CD4-positive, alpha-beta T cell (primary cell): Measurements from ENCODE around the gene GOLPH3L. TPM values are rescaled to one million over a fixed set of nuclear protein-coding genes. Genes with fewer than 3 reads are reported as not detected.
A peak's percentile ranks its signal among the peaks of the same experiment; 100 is the strongest.

ENCODE experiments used
- ATAC-seq: fragments of 200-7000 bp; cut with Tn5 transposase; one replicate; pipeline ENCODE4 v1.10.0; 2022; ENCODE audit warnings: mild to moderate bottlenecking; ENCODE audit not compliant: poor library complexity
- CTCF ChIA-PET: fragments of 350-600 bp; sonication (Branson Sonifier 250); formaldehyde crosslinking; loops from one replicate; lab custom pipeline; 2021; ENCODE audit warnings: antibody characterized with exemption, inconsistent platforms; lab: Charles Lee
- POLR2A ChIA-PET: fragments of 350-600 bp; sonication (Branson Sonifier 250); formaldehyde crosslinking; loops from one replicate; lab custom pipeline; 2021; ENCODE audit warnings: antibody characterized with exemption, inconsistent platforms; lab: Charles Lee
- DNase-seq, 14 experiments: peaks; one replicate each; pipeline ENCODE4 v3.0.0-alpha.2; 2013 to 2020; ENCODE audit warnings: mixed read lengths in 2 of 14
- H3K27ac ChIP-seq, 2 donors: one replicate each; pipeline versions ENCODE4 v1.5.1 to v1.7.0; 2013; ENCODE audit warnings: low read length in 2 of 2, low read depth in 1 of 2, mild to moderate bottlenecking in 1 of 2
- H3K27me3 ChIP-seq, 2 experiments: 1 replicate in 1 of 2; 2 replicates in 1 of 2; pipeline versions ENCODE4 v1.6.1 to v1.7.0; 2013; ENCODE audit warnings: low read length in 2 of 2, control low read depth in 1 of 2, mild to moderate bottlenecking in 1 of 2, moderate library complexity in 1 of 2; ENCODE audit not compliant: insufficient read depth in 2 of 2, control insufficient read depth in 1 of 2
- H3K36me3 ChIP-seq: one replicate; pipeline ENCODE4 v1.6.1; 2013; ENCODE audit warnings: low read length, control low read depth; ENCODE audit not compliant: insufficient read depth
- H3K4me1 ChIP-seq: one replicate; pipeline ENCODE4 v1.6.1; 2013; ENCODE audit warnings: low read length, control low read depth; ENCODE audit not compliant: insufficient read depth
- H3K4me3 ChIP-seq: one replicate; pipeline ENCODE4 v1.5.1; 2013; ENCODE audit warnings: mild to moderate bottlenecking, low read length, moderate library complexity
- H3K9me3 ChIP-seq, 2 experiments: 1 replicate in 1 of 2; 2 replicates in 1 of 2; pipeline versions ENCODE4 v1.6.1 to v1.7.0; 2013; ENCODE audit warnings: low read length in 2 of 2, mild to moderate bottlenecking in 2 of 2, control low read depth in 1 of 2, moderate library complexity in 1 of 2; ENCODE audit not compliant: control insufficient read depth in 1 of 2, insufficient read depth in 1 of 2
- H3K27ac Mint-ChIP-seq: one replicate; pipeline ENCODE4 v1.8.0; 2020; ENCODE audit warnings: mixed read lengths
- H3K27me3 Mint-ChIP-seq: one replicate; pipeline ENCODE4 v1.8.0; 2021; ENCODE audit warnings: mixed read lengths
- H3K36me3 Mint-ChIP-seq: one replicate; pipeline ENCODE4 v1.8.0; 2021; ENCODE audit warnings: low read depth, mixed read lengths
- H3K4me1 Mint-ChIP-seq: one replicate; pipeline ENCODE4 v1.8.0; 2021; ENCODE audit warnings: low read depth, mixed read lengths
- H3K4me3 Mint-ChIP-seq: one replicate; pipeline ENCODE4 v1.8.0; 2020; ENCODE audit warnings: mild to moderate bottlenecking, mixed read lengths
- H3K9me3 Mint-ChIP-seq: one replicate; pipeline ENCODE4 v1.8.0; 2020; ENCODE audit warnings: mixed read lengths
- intact Hi-C, 2 experiments: fragments of 100-400 bp; cut with DNase I in 1 of 2; cut with micrococcal nuclease in 1 of 2; formaldehyde crosslinking; loops; one replicate each; pipeline versions ENCODE4 v1.15.1 to v1.9.0; 2023 to 2025; cut with DNase I, micrococcal nuclease
- total RNA-seq, 174 experiments: library from RNA in 2 of 174; stranded (reverse) in 2 of 174; gene quantifications; one replicate each; pipeline ENCODE4 v1.2.3 and lab custom pipeline; 2021 to 2026
- TF ChIP-seq, protein P1 (sequence below): fragments of 200-600 bp; IDR thresholded peaks from one replicate; pipeline ENCODE4 v1.8.0; 2022; ENCODE audit warnings: antibody characterized with exemption, mild to moderate bottlenecking

GOLPH3L gene
- total RNA-seq, 2 experiments from 2014 or later, result 2.4 to 2.6 TPM

DNA sequence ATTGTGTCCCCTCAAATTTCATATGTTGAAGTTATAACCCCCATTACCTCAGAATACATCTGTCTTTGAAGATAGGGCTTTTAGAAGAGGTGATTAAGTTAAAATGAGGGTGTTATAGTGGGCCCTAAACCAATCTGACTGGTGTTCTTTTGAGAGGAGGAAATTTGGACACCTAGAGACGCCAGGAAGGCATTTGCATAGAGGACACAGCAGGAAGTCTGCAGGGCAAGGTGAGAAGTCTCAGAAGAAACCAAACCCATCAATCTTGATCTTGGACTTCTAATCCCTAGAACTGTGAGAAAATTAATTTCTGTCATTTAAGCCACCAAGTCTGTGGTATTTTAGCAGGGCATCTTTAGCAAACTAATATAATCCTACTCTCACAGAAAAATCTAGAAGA, 13.0 kb downstream of the GOLPH3L start:
- peaks cover 10% of the 10 kb centered on the region for H3K4me1 ChIP-seq
- H3K27me3 Mint-ChIP-seq, result no peaks in the 10 kb centered on the region
- CTCF ChIA-PET, result interaction anchor here (0.9 to 1.1 kb wide), 3 partner anchors 8 to 123 kb away, joined by 3 to 4 read pairs (median 3); no protein-coding TSS in a partner anchor
- peaks cover 46% of the 10 kb centered on the region for H3K36me3 Mint-ChIP-seq
- DNase-seq (peak in 3 of 14 experiments; percentile 7 to 29 (median 18)), ATAC-seq (no peak)
- POLR2A ChIA-PET, result interaction anchor here (1.0 kb wide), 1 partner anchor 13 kb away, joined by 6 read pairs; the partner anchor contains the start of gene GOLPH3L
- H3K4me3 ChIP-seq, result no peak overlapping the region
- no peaks in the 10 kb centered on the region for H3K9me3 ChIP-seq
- TF ChIP-seq, protein P1, sequence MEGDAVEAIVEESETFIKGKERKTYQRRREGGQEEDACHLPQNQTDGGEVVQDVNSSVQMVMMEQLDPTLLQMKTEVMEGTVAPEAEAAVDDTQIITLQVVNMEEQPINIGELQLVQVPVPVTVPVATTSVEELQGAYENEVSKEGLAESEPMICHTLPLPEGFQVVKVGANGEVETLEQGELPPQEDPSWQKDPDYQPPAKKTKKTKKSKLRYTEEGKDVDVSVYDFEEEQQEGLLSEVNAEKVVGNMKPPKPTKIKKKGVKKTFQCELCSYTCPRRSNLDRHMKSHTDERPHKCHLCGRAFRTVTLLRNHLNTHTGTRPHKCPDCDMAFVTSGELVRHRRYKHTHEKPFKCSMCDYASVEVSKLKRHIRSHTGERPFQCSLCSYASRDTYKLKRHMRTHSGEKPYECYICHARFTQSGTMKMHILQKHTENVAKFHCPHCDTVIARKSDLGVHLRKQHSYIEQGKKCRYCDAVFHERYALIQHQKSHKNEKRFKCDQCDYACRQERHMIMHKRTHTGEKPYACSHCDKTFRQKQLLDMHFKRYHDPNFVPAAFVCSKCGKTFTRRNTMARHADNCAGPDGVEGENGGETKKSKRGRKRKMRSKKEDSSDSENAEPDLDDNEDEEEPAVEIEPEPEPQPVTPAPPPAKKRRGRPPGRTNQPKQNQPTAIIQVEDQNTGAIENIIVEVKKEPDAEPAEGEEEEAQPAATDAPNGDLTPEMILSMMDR, result no peak
- no peak overlapping the region for H3K4me3 Mint-ChIP-seq
- H3K4me1 Mint-ChIP-seq, result peaks cover 16% of the 10 kb centered on the region
- H3K27me3 ChIP-seq, result no peaks in the 10 kb centered on the region
- H3K36me3 ChIP-seq, result peaks cover 39% of the 10 kb centered on the region
- no peaks in the 10 kb centered on the region for H3K9me3 Mint-ChIP-seq
- intact Hi-C loops, result no loop called here
- peak overlapping the region; percentile 22 to 30 for H3K27ac ChIP-seq
- peak overlapping the region; percentile 35 for H3K27ac Mint-ChIP-seq

DNA sequence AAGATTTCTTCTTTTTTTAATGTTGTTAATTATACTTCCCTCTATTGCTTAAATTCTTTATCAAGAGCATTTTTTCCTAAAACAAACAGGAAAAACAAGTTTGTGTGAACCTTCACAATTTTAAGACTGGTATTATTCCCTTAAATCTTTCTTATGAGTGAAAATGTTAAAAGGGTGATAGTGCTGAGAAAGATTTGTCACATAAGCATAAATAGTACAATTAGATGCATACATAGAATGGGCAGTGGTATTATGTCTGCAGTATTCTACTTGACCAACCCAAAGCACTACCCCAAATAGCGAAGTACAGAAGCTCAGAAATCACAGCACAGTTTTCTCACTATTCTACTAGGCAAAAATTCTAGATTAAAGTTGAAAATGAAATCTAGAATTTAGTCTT, 18.0 kb downstream of the GOLPH3L start:
- Mint-ChIP-seq H3K4me1 (peaks cover 21% of the 10 kb centered on the region), H3K27ac (no peak overlapping the region)
- CTCF ChIA-PET, result interaction anchor here (0.5 kb wide), 1 partner anchor 48 kb away, joined by 3 read pairs; no protein-coding TSS in a partner anchor

DNA sequence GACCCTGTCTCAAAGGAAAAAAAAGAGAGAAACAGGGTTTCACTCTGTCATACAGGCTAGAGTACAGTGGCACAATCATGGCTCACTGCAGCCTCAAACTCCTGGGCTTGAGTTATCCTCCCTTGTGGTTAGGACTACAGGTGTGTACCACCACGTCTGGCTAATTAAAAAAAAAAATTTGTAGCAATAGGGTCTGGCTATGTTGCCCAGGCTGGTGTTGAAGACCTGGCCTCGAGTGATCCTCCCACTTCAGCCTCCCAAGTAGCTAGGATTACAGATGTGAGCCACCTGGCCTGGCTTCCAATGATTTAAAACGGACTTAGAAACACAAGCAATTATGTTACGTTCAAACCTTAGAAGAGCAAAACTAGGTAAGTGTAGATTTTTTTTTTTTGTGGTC, 22.1 kb downstream of the GOLPH3L start:
- Mint-ChIP-seq H3K27me3 (no peaks in the 10 kb centered on the region), H3K4me3 (no peak overlapping the region), H3K27ac (no peak overlapping the region), H3K36me3 (peaks cover 30% of the 10 kb centered on the region), H3K4me1 (peaks cover 13% of the 10 kb centered on the region), H3K9me3 (no peaks in the 10 kb centered on the region)
- no peak overlapping the region for H3K4me3 ChIP-seq
- intact Hi-C loops, result loop anchor here in 1 of 2 experiments (10.0 kb wide), 1 partner anchor 130 kb away; the partner anchor contains the start of gene CTSK
- CTCF ChIA-PET, result no interaction called here
- no peak for ATAC-seq
- no peaks in the 10 kb centered on the region for H3K9me3 ChIP-seq
- H3K27ac ChIP-seq, result no peak overlapping the region
- TF ChIP-seq, protein P1, result no peak
- H3K27me3 ChIP-seq, result no peaks in the 10 kb centered on the region
- H3K4me1 ChIP-seq, result no peaks in the 10 kb centered on the region
- DNase-seq, result no peak
- H3K36me3 ChIP-seq, result peaks cover 17% of the 10 kb centered on the region
- POLR2A ChIA-PET, result no interaction called here

More for the DNA sequence above, 18.0 kb downstream of the GOLPH3L start:
- H3K27me3 ChIP-seq, result no peaks in the 10 kb centered on the region
- no peaks in the 10 kb centered on the region for H3K9me3 Mint-ChIP-seq
- intact Hi-C loops, result loop anchor here in 1 of 2 experiments (10.0 kb wide), 1 partner anchor 126 kb away; the partner anchor contains the start of gene CTSK
- H3K36me3 ChIP-seq, result peaks cover 34% of the 10 kb centered on the region
- ATAC-seq, result no peak
- no peak overlapping the region for H3K4me3 Mint-ChIP-seq
- TF ChIP-seq, protein P1, result no peak
- H3K27ac ChIP-seq, result no peak overlapping the region
- no peaks in the 10 kb centered on the region for H3K9me3 ChIP-seq
- peaks cover 2% of the 10 kb centered on the region for H3K4me1 ChIP-seq
- POLR2A ChIA-PET, result no interaction called here
- H3K36me3 Mint-ChIP-seq, result peaks cover 43% of the 10 kb centered on the region
- H3K4me3 ChIP-seq, result no peak overlapping the region
- no peak for DNase-seq
- no peaks in the 10 kb centered on the region for H3K27me3 Mint-ChIP-seq
